ENCODE results near the gene LCP1.

- TF ChIP-seq EZH2 (IDR thresholded peaks at IDR 0.05; ENCODE audit: insufficient read depth, poor library complexity, severe bottlenecking), result no peak
- TF ChIP-seq EZH2phosphoT487 (IDR thresholded peaks at IDR 0.05; ENCODE audit: insufficient read depth, low read depth), result no peak
Observed at GRCh38 chr13:46134961-46135522, 46.9 kb downstream of the LCP1 start.

All from GM23248 (cell line).